DOHH2 (cell line): ENCODE data around the gene TNNI2.

Experiments used
- CTCF ChIP-seq: fragments of 200-600 bp; sonication (generic); IDR thresholded peaks from one replicate; pipeline ENCODE4 v1.5.1; 2014; ENCODE audit warnings: antibody characterized with exemption, mild to moderate bottlenecking, low read depth, low read length; ENCODE audit not compliant: poor library complexity, severe bottlenecking
- EZH2phosphoT487 ChIP-seq: fragments of 200-600 bp; sonication (generic); IDR thresholded peaks from 2 replicates; pipeline ENCODE4 v1.6.1; 2017; ENCODE audit warnings: borderline replicate concordance, mild to moderate bottlenecking, antibody characterized with exemption, low read length, moderate library complexity, mixed read lengths

DNA sequence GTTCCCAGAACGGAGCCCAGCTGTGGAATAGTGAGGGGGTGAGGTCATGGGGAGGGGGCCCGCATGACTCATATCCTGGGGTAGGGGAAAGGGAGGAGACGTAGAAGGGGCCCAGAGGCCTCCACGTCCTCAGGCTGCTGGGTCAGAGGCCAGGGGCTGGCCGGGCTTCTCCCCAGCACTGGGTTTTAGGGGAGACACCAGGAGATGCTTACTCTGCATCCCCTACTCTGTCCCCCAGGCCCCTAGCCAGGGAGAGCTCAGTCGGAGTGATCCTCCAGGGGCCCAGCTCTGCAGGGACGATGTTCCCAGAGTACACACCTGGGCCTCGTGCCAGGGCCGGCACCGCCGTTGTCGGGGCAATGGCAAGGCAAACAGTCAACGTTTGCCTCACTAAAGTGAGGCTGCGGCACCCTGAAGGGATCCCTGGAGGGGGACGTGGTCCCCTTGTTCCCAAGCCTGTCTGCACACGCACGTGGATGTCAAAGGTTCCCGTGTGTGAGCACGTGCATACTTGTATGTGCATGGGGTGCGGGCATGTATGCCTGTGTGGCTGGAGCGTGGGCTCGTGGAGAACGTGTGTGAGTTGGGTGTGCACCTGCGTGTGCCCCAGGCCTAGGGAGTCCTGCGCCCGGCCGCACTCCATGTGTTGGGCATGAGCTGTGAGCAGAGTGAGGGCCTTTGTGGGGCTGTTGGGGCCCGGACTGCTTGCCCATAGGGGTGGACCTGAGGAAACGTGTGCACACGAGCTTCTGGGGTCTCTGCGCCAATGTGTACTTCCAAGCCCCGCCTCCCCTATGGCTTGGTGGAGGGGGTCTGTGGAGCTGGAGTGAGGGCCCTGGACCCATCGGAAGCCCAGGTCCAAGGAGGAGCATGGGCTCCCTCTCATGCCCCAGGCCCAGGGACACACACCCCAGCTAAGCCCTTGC, 38.7 kb downstream of the TNNI2 start:
- TF ChIP-seq CTCF (no peak), EZH2phosphoT487 (no peak)
